Measurements from ENCODE around the gene UQCC5. TPM values are rescaled to one million over a fixed set of nuclear protein-coding genes. Genes with fewer than 3 reads are reported as not detected.

The UQCC5 gene
- total and polyA plus RNA-seq, 2 donors (not counting 3 experiments of a cell fraction or from before 2014, with no cell fraction given): 9.9 to 22.6 TPM

DNA sequence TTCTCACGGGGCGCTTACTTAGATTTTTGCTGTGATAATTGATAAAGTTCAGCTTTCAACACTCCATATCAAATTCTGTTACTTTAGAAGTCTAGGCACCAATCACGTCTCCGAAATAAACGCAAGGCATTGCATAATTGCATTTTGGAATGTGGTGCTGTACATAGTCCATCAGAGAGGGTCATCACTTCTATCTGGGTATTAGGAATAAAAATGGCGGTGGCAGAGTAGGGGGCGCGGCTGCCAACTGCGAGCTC, 365 bp upstream of the UQCC5 start:
- Histone ChIP-seq H3K27me3 (ENCODE audit: control insufficient read depth in 2 of 2, insufficient read depth in 2 of 2, low read length in 2 of 2) (no peaks in the 10 kb centered on the region), H4K20me1 (replicated peaks; ENCODE audit: control insufficient read depth, extremely low read depth, insufficient read depth, low read length) (no peaks in the 10 kb centered on the region), H3K9me3 (replicated peaks; ENCODE audit: control insufficient read depth, insufficient read depth, low read length) (no peaks in the 10 kb centered on the region), H3K4me1 (ENCODE audit: control insufficient read depth, extremely low read depth, insufficient read depth, low read length) (peaks cover 50% of the 10 kb centered on the region), H3K27ac (ENCODE audit: insufficient read depth, low read depth, low read length) (no peak overlapping the region), H3K36me3 (ENCODE audit: control insufficient read depth in 2 of 2, extremely low read depth in 1 of 2, insufficient read depth in 2 of 2, low read length in 2 of 2) (peaks cover under 1 to 4% of the 10 kb centered on the region in 2 experiments), H3K4me3 (replicated peaks in 1 of 3; ENCODE audit: insufficient read depth in 1 of 3, low read depth in 1 of 3, low read length in 3 of 3) (no peak overlapping the region), H2AFZ (ENCODE audit: low read depth, low read length) (no peak overlapping the region), H3K9me1 (replicated peaks; ENCODE audit: control insufficient read depth, extremely low read depth, insufficient read depth, low read length) (no peaks in the 10 kb centered on the region), H3K79me2 (ENCODE audit: control insufficient read depth, insufficient read depth, low read length) (peaks cover 52% of the 10 kb centered on the region), H3K9ac (replicated peaks; ENCODE audit: extremely low read depth, insufficient read depth, low read length) (no peak overlapping the region), H3K4me2 (ENCODE audit: insufficient read depth, low read length) (peak overlapping the region; percentile 54)
- TF ChIP-seq POLR2AphosphoS5 (IDR thresholded peaks at IDR 0.05; ENCODE audit: insufficient read depth, low read depth, low read length) (no peak), EZH2 (IDR thresholded peaks at IDR 0.05; ENCODE audit: borderline replicate concordance, low read depth, low read length, severe bottlenecking) (no peak), POLR2A (IDR thresholded peaks at IDR 0.05; ENCODE audit: low read depth, low read length) (no peak), GATA2 (IDR thresholded peaks at IDR 0.05; ENCODE audit: insufficient read depth, insufficient read length, low read depth, low read length) (no peak), FOS (IDR thresholded peaks at IDR 0.05; ENCODE audit: borderline replicate concordance, insufficient read depth, low read length) (no peak), JUN (IDR thresholded peaks at IDR 0.05; ENCODE audit: borderline replicate concordance, insufficient read depth, insufficient read length, low read depth) (no peak), MYC (IDR thresholded peaks at IDR 0.05; ENCODE audit: low read depth, low read length) (no peak)
- TF ChIP-seq, protein P1, sequence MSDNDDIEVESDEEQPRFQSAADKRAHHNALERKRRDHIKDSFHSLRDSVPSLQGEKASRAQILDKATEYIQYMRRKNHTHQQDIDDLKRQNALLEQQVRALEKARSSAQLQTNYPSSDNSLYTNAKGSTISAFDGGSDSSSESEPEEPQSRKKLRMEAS (IDR thresholded peaks at IDR 0.05; ENCODE audit: insufficient read depth, insufficient read length): no peak
- TF ChIP-seq, protein P2, sequence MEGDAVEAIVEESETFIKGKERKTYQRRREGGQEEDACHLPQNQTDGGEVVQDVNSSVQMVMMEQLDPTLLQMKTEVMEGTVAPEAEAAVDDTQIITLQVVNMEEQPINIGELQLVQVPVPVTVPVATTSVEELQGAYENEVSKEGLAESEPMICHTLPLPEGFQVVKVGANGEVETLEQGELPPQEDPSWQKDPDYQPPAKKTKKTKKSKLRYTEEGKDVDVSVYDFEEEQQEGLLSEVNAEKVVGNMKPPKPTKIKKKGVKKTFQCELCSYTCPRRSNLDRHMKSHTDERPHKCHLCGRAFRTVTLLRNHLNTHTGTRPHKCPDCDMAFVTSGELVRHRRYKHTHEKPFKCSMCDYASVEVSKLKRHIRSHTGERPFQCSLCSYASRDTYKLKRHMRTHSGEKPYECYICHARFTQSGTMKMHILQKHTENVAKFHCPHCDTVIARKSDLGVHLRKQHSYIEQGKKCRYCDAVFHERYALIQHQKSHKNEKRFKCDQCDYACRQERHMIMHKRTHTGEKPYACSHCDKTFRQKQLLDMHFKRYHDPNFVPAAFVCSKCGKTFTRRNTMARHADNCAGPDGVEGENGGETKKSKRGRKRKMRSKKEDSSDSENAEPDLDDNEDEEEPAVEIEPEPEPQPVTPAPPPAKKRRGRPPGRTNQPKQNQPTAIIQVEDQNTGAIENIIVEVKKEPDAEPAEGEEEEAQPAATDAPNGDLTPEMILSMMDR (IDR thresholded peaks at IDR 0.05; ENCODE audit: extremely low read depth in 1 of 2, insufficient read depth in 1 of 2, low read depth in 1 of 2, low read length in 2 of 2): no peak
- CTCF ChIA-PET: interaction anchor here (0.7 to 1.6 kb wide), 5 partner anchors 10 to 64 kb away, joined by 3 to 6 read pairs (median 6); partner anchors contain the start of gene STAB1
- dilution Hi-C loops (cut with MboI; ENCODE audit: extremely low pct_ligation_motif_present, low sequenced_read_pairs): no loop called here
- POLR2A ChIA-PET: interaction anchor here (0.9 to 1.7 kb wide), 3 partner anchors 32 to 45 kb away, joined by 3 to 7 read pairs (median 7); partner anchors contain the start of gene STAB1
- no peak for DNase-seq (ENCODE audit: low read depth, low spot score)
- no peak for FAIRE-seq
- intact Hi-C loops (cut with micrococcal nuclease): loop anchor here (1.0 kb wide), 1 partner anchor 41 kb away; the partner anchor contains the start of gene STAB1
- BruUV-seq (replicated peaks): no TSS peak
